HUES64 (cell line): ENCODE data around the gene GRB10.
"Not testable (repeated sequence)": the region's sequence is repeated elsewhere in the genome, so short reads cannot be mapped to it uniquely, and the experiment has no call there.

Experiments
- H3K27ac ChIP-seq: 2 replicates; pipeline ENCODE4 v1.7.0; 2013; ENCODE audit warnings: low read depth, low read length, inconsistent platforms
- H3K27me3 ChIP-seq: 2 replicates; pipeline ENCODE4 v1.6.1; 2013; ENCODE audit warnings: mild to moderate bottlenecking, low read length; ENCODE audit not compliant: insufficient read depth
- H3K36me3 ChIP-seq: 2 replicates; pipeline ENCODE4 v1.6.1; 2013; ENCODE audit warnings: mild to moderate bottlenecking, low read length; ENCODE audit not compliant: insufficient read depth
- H3K4me1 ChIP-seq: 2 replicates; pipeline ENCODE4 v1.6.1; 2013; ENCODE audit warnings: mild to moderate bottlenecking, low read length, moderate library complexity; ENCODE audit not compliant: insufficient read depth
- H3K4me3 ChIP-seq: 2 replicates; pipeline ENCODE4 v1.5.1; 2013; ENCODE audit warnings: mild to moderate bottlenecking, low read length, moderate library complexity
- H3K9ac ChIP-seq: 2 replicates; pipeline ENCODE4 v1.6.1; 2013; ENCODE audit warnings: mild to moderate bottlenecking, low read depth, low read length
- H3K9me3 ChIP-seq: 2 replicates; pipeline ENCODE4 v1.6.1; 2013; ENCODE audit warnings: low read depth, low read length; ENCODE audit not compliant: insufficient read depth
- WGBS: fragments of 150-250, 120-280 bp; methylation state at CpG from one replicate; pipeline ENCODE4 v1.1.7; 2013; ENCODE audit warnings: missing lambda C conversion rate; 5-methylcytosine and 5-hydroxymethylcytosine counted together

The GRB10 gene

GRCh38 chr7:50583295-50583694 lies 199.4 kb downstream of the GRB10 start:
- H3K36me3 ChIP-seq: not testable (repeated sequence)
- WGBS: 98% methylated on average over 4 of the region's 4 CpGs
- H3K9me3 ChIP-seq: peaks cover 14% of the 10 kb centered on the region; the same call in 1 of the 2 replicates

GRCh38 chr7:50582271-50582670 lies 200.4 kb downstream of the GRB10 start:
- not testable (repeated sequence) for H3K27me3 ChIP-seq, H3K9ac ChIP-seq, H3K27ac ChIP-seq, H3K4me1 ChIP-seq, H3K36me3 ChIP-seq, H3K4me3 ChIP-seq
- H3K9me3 ChIP-seq: peaks cover 20% of the 10 kb centered on the region
- WGBS: 98% methylated on average over 2 of the region's 4 CpGs

More at GRCh38 chr7:50583295-50583694, 199.4 kb downstream of the GRB10 start:
- H3K4me3 ChIP-seq, H3K4me1 ChIP-seq, H3K27me3 ChIP-seq, H3K27ac ChIP-seq, H3K9ac ChIP-seq: not testable (repeated sequence)

GRCh38 chr7:50580666-50581065 lies 202.0 kb downstream of the GRB10 start:
- WGBS: 86% methylated on average over 2 of the region's 2 CpGs
- not testable (repeated sequence) for H3K4me3 ChIP-seq, H3K4me1 ChIP-seq, H3K27ac ChIP-seq, H3K9ac ChIP-seq, H3K36me3 ChIP-seq, H3K27me3 ChIP-seq
- peaks cover 25% of the 10 kb centered on the region for H3K9me3 ChIP-seq

- Histone ChIP-seq H3K27ac (no peak overlapping the region), H3K36me3 (no peaks in the 10 kb centered on the region), H3K27me3 (no peaks in the 10 kb centered on the region), H3K4me3 (no peak overlapping the region), H3K4me1 (no peaks in the 10 kb centered on the region), H3K9ac (no peak overlapping the region), H3K9me3 (peaks cover 25% of the 10 kb centered on the region)
- 95% methylated on average over 5 of the region's 5 CpGs for WGBS
These were observed 202.6 kb downstream of the GRB10 start for GRCh38 chr7:50580057-50580456.

- peaks cover 14% of the 10 kb centered on the region for H3K9me3 ChIP-seq
- H3K9ac ChIP-seq, H3K27ac ChIP-seq, H3K4me3 ChIP-seq, H3K4me1 ChIP-seq, H3K27me3 ChIP-seq, H3K36me3 ChIP-seq: not testable (repeated sequence)
- 84% methylated on average over 4 of the region's 4 CpGs for WGBS
These were observed 204.6 kb downstream of the GRB10 start for GRCh38 chr7:50578105-50578504.

- Histone ChIP-seq H3K9ac (no peak overlapping the region), H3K4me3 (no peak overlapping the region), H3K27ac (no peak overlapping the region), H3K9me3 (peaks cover 11% of the 10 kb centered on the region), H3K4me1 (no peaks in the 10 kb centered on the region), H3K27me3 (no peaks in the 10 kb centered on the region), H3K36me3 (no peaks in the 10 kb centered on the region)
- WGBS: 77% methylated on average over 10 of the region's 10 CpGs
These were observed 205.1 kb downstream of the GRB10 start for GRCh38 chr7:50577569-50577968.

- H3K36me3 ChIP-seq, H3K27me3 ChIP-seq, H3K9ac ChIP-seq, H3K4me3 ChIP-seq, H3K27ac ChIP-seq, H3K4me1 ChIP-seq: not testable (repeated sequence)
- WGBS: 78% methylated on average over 6 of the region's 6 CpGs
- peaks cover 11% of the 10 kb centered on the region for H3K9me3 ChIP-seq
These were observed 206.3 kb downstream of the GRB10 start for GRCh38 chr7:50576388-50576787.

GRCh38 chr7:50567715-50568261 lies 214.9 kb downstream of the GRB10 start:
- no peaks in the 10 kb centered on the region for H3K27me3 ChIP-seq
- H3K9me3 ChIP-seq: no peaks in the 10 kb centered on the region
- WGBS: 89% methylated on average over 6 of the region's 6 CpGs
- H3K4me3 ChIP-seq: no peak overlapping the region
- H3K9ac ChIP-seq: no peak overlapping the region
- no peaks in the 10 kb centered on the region for H3K36me3 ChIP-seq
- no peak overlapping the region for H3K27ac ChIP-seq
- H3K4me1 ChIP-seq: no peaks in the 10 kb centered on the region

GRCh38 chr7:50565977-50566376 lies 216.7 kb downstream of the GRB10 start:
- WGBS: 86% methylated on average over 5 of the region's 5 CpGs
- Histone ChIP-seq H3K27ac (no peak overlapping the region), H3K9me3 (no peaks in the 10 kb centered on the region), H3K4me1 (no peaks in the 10 kb centered on the region), H3K4me3 (no peak overlapping the region), H3K27me3 (no peaks in the 10 kb centered on the region), H3K9ac (no peak overlapping the region), H3K36me3 (no peaks in the 10 kb centered on the region)

- Histone ChIP-seq H3K36me3 (no peaks in the 10 kb centered on the region), H3K4me1 (no peaks in the 10 kb centered on the region), H3K27me3 (no peaks in the 10 kb centered on the region), H3K9ac (no peak overlapping the region), H3K4me3 (no peak overlapping the region), H3K27ac (no peak overlapping the region), H3K9me3 (no peaks in the 10 kb centered on the region)
- WGBS: 84% methylated on average over 2 of the region's 2 CpGs
These were observed 217.2 kb downstream of the GRB10 start for GRCh38 chr7:50565559-50565916.

- Histone ChIP-seq H3K4me3 (no peak within 1 kb of the TSS), H3K9ac (no peak within 1 kb of the TSS), H3K27ac (no peak within 1 kb of the TSS), H3K36me3 (no peaks in the 10 kb centered on the region), H3K9me3 (no peaks in the 10 kb centered on the region), H3K27me3 (no peaks in the 10 kb centered on the region), H3K4me1 (no peaks in the 10 kb centered on the region)
- 88% methylated on average over 7 of the region's 8 CpGs for WGBS
These were observed 217.8 kb downstream of the GRB10 start, which contains the start of gene DDC for GRCh38 chr7:50564640-50565558. DDC (minus strand) TSS chr7:50565405; CDS start chr7:50544085, 21,320 bp downstream.
